ENCODE data around the gene SMARCB1. TPM values are rescaled to one million over a fixed set of nuclear protein-coding genes. Genes with fewer than 3 reads are reported as not detected.

SMARCB1 gene
- total and polyA plus RNA-seq, 2 donors (not counting 3 experiments of a cell fraction or from before 2014, with no cell fraction given), result 113 to 148 TPM

DNA sequence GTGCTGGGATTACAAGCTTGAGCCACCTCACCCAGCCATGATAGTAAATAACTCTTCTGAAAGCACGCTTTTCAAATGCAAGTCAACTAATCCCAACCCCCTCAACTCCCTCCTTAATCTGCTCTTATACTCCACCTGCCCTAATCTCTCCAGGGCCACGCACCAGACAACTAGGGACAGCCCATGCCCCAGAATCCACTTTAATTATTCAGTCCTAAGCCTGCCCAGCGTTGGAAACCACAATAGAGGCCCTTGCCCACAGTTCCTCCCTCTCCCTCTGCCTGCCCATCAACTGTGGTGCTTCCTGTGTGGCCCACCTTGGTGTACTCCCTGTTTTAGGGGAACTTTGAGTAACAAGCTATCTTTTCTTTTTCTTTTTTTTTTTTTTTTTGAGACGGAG lies 29.9 kb upstream of the SMARCB1 start:
- Histone ChIP-seq H3K9me3 (replicated peaks; ENCODE audit: control insufficient read depth, insufficient read depth, low read length) (no peaks in the 10 kb centered on the region), H2AFZ (ENCODE audit: low read depth, low read length) (no peak overlapping the region), H3K9me1 (replicated peaks; ENCODE audit: control insufficient read depth, extremely low read depth, insufficient read depth, low read length) (no peaks in the 10 kb centered on the region), H4K20me1 (replicated peaks; ENCODE audit: control insufficient read depth, extremely low read depth, insufficient read depth, low read length) (no peaks in the 10 kb centered on the region), H3K79me2 (ENCODE audit: control insufficient read depth, insufficient read depth, low read length) (no peaks in the 10 kb centered on the region), H3K27ac (ENCODE audit: insufficient read depth, low read depth, low read length) (no peak overlapping the region), H3K27me3 (ENCODE audit: control insufficient read depth in 2 of 2, insufficient read depth in 2 of 2, low read length in 2 of 2) (no peaks in the 10 kb centered on the region), H3K36me3 (ENCODE audit: control insufficient read depth in 2 of 2, extremely low read depth in 1 of 2, insufficient read depth in 2 of 2, low read length in 2 of 2) (no peaks in the 10 kb centered on the region), H3K4me2 (ENCODE audit: insufficient read depth, low read length) (no peak overlapping the region), H3K4me3 (replicated peaks in 1 of 3; ENCODE audit: insufficient read depth in 1 of 3, low read depth in 1 of 3, low read length in 3 of 3) (no peak overlapping the region), H3K4me1 (ENCODE audit: control insufficient read depth, extremely low read depth, insufficient read depth, low read length) (no peaks in the 10 kb centered on the region), H3K9ac (replicated peaks; ENCODE audit: extremely low read depth, insufficient read depth, low read length) (no peak overlapping the region)
- intact Hi-C loops (cut with micrococcal nuclease), result no loop called here
- FAIRE-seq (no peak), DNase-seq (ENCODE audit: low read depth, low spot score) (no peak)
- ChIA-PET POLR2A (no interaction called here), CTCF (no interaction called here)
- no peak for TF ChIP-seq EZH2 (IDR thresholded peaks at IDR 0.05; ENCODE audit: borderline replicate concordance, low read depth, low read length, severe bottlenecking)
- no peak for TF ChIP-seq CTCF (IDR thresholded peaks at IDR 0.05; ENCODE audit: extremely low read depth in 1 of 2, insufficient read depth in 1 of 2, low read depth in 1 of 2, low read length in 2 of 2)
- TF ChIP-seq, protein P1, sequence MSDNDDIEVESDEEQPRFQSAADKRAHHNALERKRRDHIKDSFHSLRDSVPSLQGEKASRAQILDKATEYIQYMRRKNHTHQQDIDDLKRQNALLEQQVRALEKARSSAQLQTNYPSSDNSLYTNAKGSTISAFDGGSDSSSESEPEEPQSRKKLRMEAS (IDR thresholded peaks at IDR 0.05; ENCODE audit: insufficient read depth, insufficient read length), result no peak
- BruUV-seq (replicated peaks), result no TSS peak
- dilution Hi-C loops (cut with MboI; ENCODE audit: extremely low pct_ligation_motif_present, low sequenced_read_pairs), result no loop called here

GRCh38 chr22:23759566-23759965 lies 27.2 kb upstream of the SMARCB1 start:
- no TSS peak for BruUV-seq (replicated peaks)
- no peaks in the 10 kb centered on the region for H3K36me3 ChIP-seq (ENCODE audit: control insufficient read depth in 2 of 2, extremely low read depth in 1 of 2, insufficient read depth in 2 of 2, low read length in 2 of 2)
- H3K9me1 ChIP-seq (replicated peaks; ENCODE audit: control insufficient read depth, extremely low read depth, insufficient read depth, low read length), result no peaks in the 10 kb centered on the region
- intact Hi-C loops (cut with micrococcal nuclease), result no loop called here
- H2AFZ ChIP-seq (ENCODE audit: low read depth, low read length), result no peak overlapping the region
- H3K4me3 ChIP-seq (replicated peaks in 1 of 3; ENCODE audit: insufficient read depth in 1 of 3, low read depth in 1 of 3, low read length in 3 of 3), result no peak overlapping the region
- dilution Hi-C loops (cut with MboI; ENCODE audit: extremely low pct_ligation_motif_present, low sequenced_read_pairs), result no loop called here
- no peak overlapping the region for H3K27ac ChIP-seq (ENCODE audit: insufficient read depth, low read depth, low read length)
- H4K20me1 ChIP-seq (replicated peaks; ENCODE audit: control insufficient read depth, extremely low read depth, insufficient read depth, low read length), result no peaks in the 10 kb centered on the region
- ChIA-PET POLR2A (no interaction called here), CTCF (interaction anchor here (1.4 kb wide), 1 partner anchor 11 kb away, joined by 4 read pairs; no protein-coding TSS in a partner anchor)
- no peaks in the 10 kb centered on the region for H3K9me3 ChIP-seq (replicated peaks; ENCODE audit: control insufficient read depth, insufficient read depth, low read length)
- no peak for DNase-seq (ENCODE audit: low read depth, low spot score)
- H3K27me3 ChIP-seq (ENCODE audit: control insufficient read depth in 2 of 2, insufficient read depth in 2 of 2, low read length in 2 of 2), result no peaks in the 10 kb centered on the region
- FAIRE-seq, result no peak
- no peak overlapping the region for H3K4me2 ChIP-seq (ENCODE audit: insufficient read depth, low read length)
- peaks cover 12% of the 10 kb centered on the region for H3K4me1 ChIP-seq (ENCODE audit: control insufficient read depth, extremely low read depth, insufficient read depth, low read length)
- H3K9ac ChIP-seq (replicated peaks; ENCODE audit: extremely low read depth, insufficient read depth, low read length), result no peak overlapping the region
- TF ChIP-seq EZH2 (IDR thresholded peaks at IDR 0.05; ENCODE audit: borderline replicate concordance, low read depth, low read length, severe bottlenecking) (no peak), POLR2A (IDR thresholded peaks at IDR 0.05; ENCODE audit: low read depth, low read length) (no peak), FOS (IDR thresholded peaks at IDR 0.05; ENCODE audit: borderline replicate concordance, insufficient read depth, low read length) (no peak), GATA2 (IDR thresholded peaks at IDR 0.05; ENCODE audit: insufficient read depth, insufficient read length, low read depth, low read length) (no peak), MYC (IDR thresholded peaks at IDR 0.05; ENCODE audit: low read depth, low read length) (no peak), POLR2AphosphoS5 (IDR thresholded peaks at IDR 0.05; ENCODE audit: insufficient read depth, low read depth, low read length) (no peak), CTCF (IDR thresholded peaks at IDR 0.05; ENCODE audit: extremely low read depth in 1 of 2, insufficient read depth in 1 of 2, low read depth in 1 of 2, low read length in 2 of 2) (no peak), JUN (IDR thresholded peaks at IDR 0.05; ENCODE audit: borderline replicate concordance, insufficient read depth, insufficient read length, low read depth) (no peak)
- TF ChIP-seq, protein P1 (IDR thresholded peaks at IDR 0.05; ENCODE audit: insufficient read depth, insufficient read length), result no peak
- H3K79me2 ChIP-seq (ENCODE audit: control insufficient read depth, insufficient read depth, low read length), result no peaks in the 10 kb centered on the region

All from endothelial cell of umbilical vein (primary cell).